HepG2 (cell line): ENCODE data around the gene AKT2. TPM values are rescaled to one million over a fixed set of nuclear protein-coding genes. Genes with fewer than 3 reads are reported as not detected.

ENCODE experiments used
- BCL6 ChIP-seq: IDR thresholded peaks from 2 replicates; pipeline ENCODE4 v1.6.1; 2016; ENCODE audit warnings: missing genetic modification reagents, missing compliant biosample characterization
- CENPT ChIP-seq: sonication (generic); formaldehyde crosslinking; IDR thresholded peaks from 2 replicates; pipeline ENCODE4 v1.8.0; 2022; ENCODE audit warnings: low read depth, mild to moderate bottlenecking, moderate library complexity, missing genetic modification reagents
- HHEX ChIP-seq: IDR thresholded peaks from 2 replicates; pipeline ENCODE4 v1.6.1; 2016; ENCODE audit warnings: control low read depth
- HOXD1 ChIP-seq: sonication (generic); formaldehyde crosslinking; IDR thresholded peaks from 2 replicates; pipeline ENCODE4 v1.5.0; 2020; ENCODE audit warnings: missing genetic modification reagents
- KLF15 ChIP-seq: sonication (generic); formaldehyde crosslinking; IDR thresholded peaks from 2 replicates; pipeline ENCODE4 v1.8.1; 2023; ENCODE audit warnings: borderline replicate concordance, mild to moderate bottlenecking, inconsistent platforms, missing genetic modification reagents, mixed read lengths
- KLF6 ChIP-seq: IDR thresholded peaks from 2 replicates; pipeline ENCODE4 v1.8.0; 2016; ENCODE audit warnings: missing biosample characterization, missing genetic modification reagents
- LCORL ChIP-seq, 2 experiments: fragments of 450-650 bp in 1 of 2; sonication (generic) in 1 of 2; formaldehyde crosslinking in 1 of 2; IDR thresholded peaks; 2 replicates each; pipeline versions ENCODE4 v1.5.0 to v1.6.1; 2017 to 2020; ENCODE audit warnings: antibody characterized with exemption in 1 of 2, missing genetic modification reagents in 1 of 2
- NCOA2 ChIP-seq: sonication (generic); formaldehyde crosslinking; IDR thresholded peaks from 2 replicates; pipeline ENCODE4 v1.8.0; 2022; ENCODE audit warnings: inconsistent platforms
- SP2 ChIP-seq: sonication (generic); formaldehyde crosslinking; IDR thresholded peaks from 2 replicates; pipeline ENCODE4 v1.5.1; 2020; ENCODE audit warnings: mild to moderate bottlenecking, missing genetic modification reagents
- SRF ChIP-seq: IDR thresholded peaks from 2 replicates; pipeline ENCODE4 v1.6.1; 2011; ENCODE audit warnings: mild to moderate bottlenecking, low read depth, low read length, moderate library complexity
- ZNF224 ChIP-seq: sonication (generic); formaldehyde crosslinking; IDR thresholded peaks from 2 replicates; pipeline ENCODE4 v1.5.0; 2020; ENCODE audit warnings: mild to moderate bottlenecking, missing genetic modification reagents
- ZNF382 ChIP-seq: sonication (generic); formaldehyde crosslinking; IDR thresholded peaks from 2 replicates; pipeline ENCODE4 v1.5.0; 2020; ENCODE audit warnings: missing genetic modification reagents, mild to moderate bottlenecking, borderline replicate concordance
- ZNF850 ChIP-seq: sonication (generic); formaldehyde crosslinking; conservative IDR thresholded peaks from 2 replicates; pipeline ENCODE4 v1.9.0; 2021; ENCODE audit warnings: mild to moderate bottlenecking, missing genetic modification reagents
- polyA plus RNA-seq, 8 experiments: library from polyadenylated mRNA; depleted of rRNA in 3 of 8; stranded (reverse) in 7 of 8; unstranded in 1 of 8; fragments of >200 nt; fragmentation: Illumina TruSeq in 4 of 8; extraction: Trizol in 4 of 8; gene quantifications; 2 replicates each; pipeline versions ENCODE4 v1.2.1 to v1.2.3, GENCODE V29; 2011 to 2016; ENCODE audit warnings: low read depth in 4 of 8, missing spikeins in 1 of 8, mixed read lengths in 1 of 8; ENCODE audit not compliant: insufficient read depth in 1 of 8
- total RNA-seq, 5 experiments: library from RNA; depleted of rRNA; stranded (reverse); fragments of >200 nt; fragmentation: Illumina TruSeq; extraction: Trizol; gene quantifications; 2 replicates each; pipeline ENCODE4 v1.2.3, GENCODE V29; 2016; ENCODE audit warnings: low read depth in 1 of 5
- TF ChIP-seq, protein P1 (sequence below): IDR thresholded peaks from 2 replicates; pipeline ENCODE4 v1.6.1; 2012; ENCODE audit warnings: low read depth, low read length, improper control_type of control experiment
- TF ChIP-seq, protein P2 (sequence below): sonication (generic); formaldehyde crosslinking; IDR thresholded peaks from 2 replicates; pipeline ENCODE4 v1.4.0; 2020; ENCODE audit warnings: missing genetic modification reagents
- TF ChIP-seq, protein P3 (sequence below): sonication (generic); formaldehyde crosslinking; IDR thresholded peaks from 2 replicates; pipeline ENCODE4 v1.4.0; 2020; ENCODE audit warnings: low read depth, mild to moderate bottlenecking, missing genetic modification reagents
- TF ChIP-seq, protein P4 (sequence below): conservative IDR thresholded peaks from 2 replicates; pipeline ENCODE4 v1.6.1; 2018; ENCODE audit warnings: missing genetic modification reagents
- TF ChIP-seq, protein P5 (sequence below): IDR thresholded peaks from 2 replicates; pipeline ENCODE4 v1.6.1; 2016

The AKT2 gene
- total and polyA plus RNA-seq, 2 of the 13 experiments (the other 11 are each of a cell fraction or from before 2014, with no cell fraction given), result 82.1 to 173 TPM

DNA sequence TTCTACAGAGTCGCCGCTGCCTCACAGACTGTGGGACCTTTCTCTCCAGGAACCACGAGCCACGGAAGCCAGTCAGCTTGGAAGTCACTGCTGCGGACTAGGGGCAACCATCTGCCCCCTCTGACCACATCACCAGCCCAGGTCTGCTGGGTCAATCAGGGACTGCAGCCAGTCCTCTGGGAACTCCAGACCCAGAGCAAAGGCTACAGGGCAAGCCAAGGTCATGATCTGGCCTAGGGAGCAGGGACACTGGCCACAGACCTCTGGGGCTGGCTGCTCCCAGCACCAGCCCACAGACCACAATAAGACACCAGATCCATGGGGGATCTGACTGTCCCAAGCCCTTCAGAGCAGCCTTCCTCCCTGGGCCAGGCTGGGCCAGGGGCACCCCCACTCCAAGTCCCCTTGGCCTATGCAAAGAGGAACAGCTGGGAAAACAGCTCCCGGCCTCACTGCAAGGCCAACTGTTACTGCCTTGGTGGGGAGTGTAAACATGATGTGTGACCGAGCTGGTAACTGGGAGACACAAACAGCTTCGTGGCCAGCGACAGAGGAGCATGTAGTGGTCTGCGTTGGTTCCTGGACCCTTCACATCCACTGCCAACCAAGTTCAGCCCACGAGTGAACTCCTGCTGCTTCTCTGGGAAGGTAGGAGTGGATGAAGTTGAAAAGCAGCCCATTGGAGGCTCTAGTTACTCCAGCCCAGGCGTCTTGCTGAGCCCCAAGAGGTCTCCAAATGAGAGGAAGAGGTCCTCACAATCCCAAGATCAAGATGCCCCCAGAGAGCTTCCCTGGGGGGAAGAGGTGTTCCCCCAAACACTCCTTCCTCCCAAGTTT, 1.5 kb downstream of the AKT2 start (continued):
- TF ChIP-seq HOXD1 (CRISPR knock-in tag), result no peak
- TF ChIP-seq KLF6 (CRISPR knock-in tag), result no peak
- TF ChIP-seq SP2, result no peak
- TF ChIP-seq HHEX, result no peak
- no peak for TF ChIP-seq SRF
- TF ChIP-seq, protein P1, sequence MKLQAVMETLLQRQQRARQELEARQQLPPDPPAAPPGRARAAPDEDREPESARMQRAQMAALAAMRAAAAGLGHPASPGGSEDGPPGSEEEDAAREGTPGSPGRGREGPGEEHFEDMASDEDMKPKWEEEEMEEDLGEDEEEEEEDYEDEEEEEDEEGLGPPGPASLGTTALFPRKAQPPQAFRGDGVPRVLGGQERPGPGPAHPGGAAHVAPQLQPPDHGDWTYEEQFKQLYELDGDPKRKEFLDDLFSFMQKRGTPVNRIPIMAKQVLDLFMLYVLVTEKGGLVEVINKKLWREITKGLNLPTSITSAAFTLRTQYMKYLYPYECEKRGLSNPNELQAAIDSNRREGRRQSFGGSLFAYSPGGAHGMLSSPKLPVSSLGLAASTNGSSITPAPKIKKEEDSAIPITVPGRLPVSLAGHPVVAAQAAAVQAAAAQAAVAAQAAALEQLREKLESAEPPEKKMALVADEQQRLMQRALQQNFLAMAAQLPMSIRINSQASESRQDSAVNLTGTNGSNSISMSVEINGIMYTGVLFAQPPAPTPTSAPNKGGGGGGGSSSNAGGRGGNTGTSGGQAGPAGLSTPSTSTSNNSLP, result no peak
- TF ChIP-seq, protein P2, sequence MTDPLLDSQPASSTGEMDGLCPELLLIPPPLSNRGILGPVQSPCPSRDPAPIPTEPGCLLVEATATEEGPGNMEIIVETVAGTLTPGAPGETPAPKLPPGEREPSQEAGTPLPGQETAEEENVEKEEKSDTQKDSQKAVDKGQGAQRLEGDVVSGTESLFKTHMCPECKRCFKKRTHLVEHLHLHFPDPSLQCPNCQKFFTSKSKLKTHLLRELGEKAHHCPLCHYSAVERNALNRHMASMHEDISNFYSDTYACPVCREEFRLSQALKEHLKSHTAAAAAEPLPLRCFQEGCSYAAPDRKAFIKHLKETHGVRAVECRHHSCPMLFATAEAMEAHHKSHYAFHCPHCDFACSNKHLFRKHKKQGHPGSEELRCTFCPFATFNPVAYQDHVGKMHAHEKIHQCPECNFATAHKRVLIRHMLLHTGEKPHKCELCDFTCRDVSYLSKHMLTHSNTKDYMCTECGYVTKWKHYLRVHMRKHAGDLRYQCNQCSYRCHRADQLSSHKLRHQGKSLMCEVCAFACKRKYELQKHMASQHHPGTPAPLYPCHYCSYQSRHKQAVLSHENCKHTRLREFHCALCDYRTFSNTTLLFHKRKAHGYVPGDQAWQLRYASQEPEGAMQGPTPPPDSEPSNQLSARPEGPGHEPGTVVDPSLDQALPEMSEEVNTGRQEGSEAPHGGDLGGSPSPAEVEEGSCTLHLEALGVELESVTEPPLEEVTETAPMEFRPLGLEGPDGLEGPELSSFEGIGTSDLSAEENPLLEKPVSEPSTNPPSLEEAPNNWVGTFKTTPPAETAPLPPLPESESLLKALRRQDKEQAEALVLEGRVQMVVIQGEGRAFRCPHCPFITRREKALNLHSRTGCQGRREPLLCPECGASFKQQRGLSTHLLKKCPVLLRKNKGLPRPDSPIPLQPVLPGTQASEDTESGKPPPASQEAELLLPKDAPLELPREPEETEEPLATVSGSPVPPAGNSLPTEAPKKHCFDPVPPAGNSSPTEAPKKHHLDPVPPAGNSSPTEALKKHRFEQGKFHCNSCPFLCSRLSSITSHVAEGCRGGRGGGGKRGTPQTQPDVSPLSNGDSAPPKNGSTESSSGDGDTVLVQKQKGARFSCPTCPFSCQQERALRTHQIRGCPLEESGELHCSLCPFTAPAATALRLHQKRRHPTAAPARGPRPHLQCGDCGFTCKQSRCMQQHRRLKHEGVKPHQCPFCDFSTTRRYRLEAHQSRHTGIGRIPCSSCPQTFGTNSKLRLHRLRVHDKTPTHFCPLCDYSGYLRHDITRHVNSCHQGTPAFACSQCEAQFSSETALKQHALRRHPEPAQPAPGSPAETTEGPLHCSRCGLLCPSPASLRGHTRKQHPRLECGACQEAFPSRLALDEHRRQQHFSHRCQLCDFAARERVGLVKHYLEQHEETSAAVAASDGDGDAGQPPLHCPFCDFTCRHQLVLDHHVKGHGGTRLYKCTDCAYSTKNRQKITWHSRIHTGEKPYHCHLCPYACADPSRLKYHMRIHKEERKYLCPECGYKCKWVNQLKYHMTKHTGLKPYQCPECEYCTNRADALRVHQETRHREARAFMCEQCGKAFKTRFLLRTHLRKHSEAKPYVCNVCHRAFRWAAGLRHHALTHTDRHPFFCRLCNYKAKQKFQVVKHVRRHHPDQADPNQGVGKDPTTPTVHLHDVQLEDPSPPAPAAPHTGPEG, result no peak
- TF ChIP-seq, protein P3, sequence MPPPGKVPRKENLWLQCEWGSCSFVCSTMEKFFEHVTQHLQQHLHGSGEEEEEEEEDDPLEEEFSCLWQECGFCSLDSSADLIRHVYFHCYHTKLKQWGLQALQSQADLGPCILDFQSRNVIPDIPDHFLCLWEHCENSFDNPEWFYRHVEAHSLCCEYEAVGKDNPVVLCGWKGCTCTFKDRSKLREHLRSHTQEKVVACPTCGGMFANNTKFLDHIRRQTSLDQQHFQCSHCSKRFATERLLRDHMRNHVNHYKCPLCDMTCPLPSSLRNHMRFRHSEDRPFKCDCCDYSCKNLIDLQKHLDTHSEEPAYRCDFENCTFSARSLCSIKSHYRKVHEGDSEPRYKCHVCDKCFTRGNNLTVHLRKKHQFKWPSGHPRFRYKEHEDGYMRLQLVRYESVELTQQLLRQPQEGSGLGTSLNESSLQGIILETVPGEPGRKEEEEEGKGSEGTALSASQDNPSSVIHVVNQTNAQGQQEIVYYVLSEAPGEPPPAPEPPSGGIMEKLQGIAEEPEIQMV (CRISPR knock-in tag), result 0 out of 2 replicates have a peak, but pooled peaks have one; percentile 46
- TF ChIP-seq ZNF850 (CRISPR knock-in tag), result no peak
- no peak for TF ChIP-seq NCOA2 (CRISPR knock-in tag)
- no peak for TF ChIP-seq LCORL (IDR thresholded peaks at IDR 0.05)
- TF ChIP-seq LCORL (CRISPR knock-in tag; IDR thresholded peaks at IDR 0.05), result no peak; the same call in 1 of the 2 replicates
- TF ChIP-seq, protein P4, sequence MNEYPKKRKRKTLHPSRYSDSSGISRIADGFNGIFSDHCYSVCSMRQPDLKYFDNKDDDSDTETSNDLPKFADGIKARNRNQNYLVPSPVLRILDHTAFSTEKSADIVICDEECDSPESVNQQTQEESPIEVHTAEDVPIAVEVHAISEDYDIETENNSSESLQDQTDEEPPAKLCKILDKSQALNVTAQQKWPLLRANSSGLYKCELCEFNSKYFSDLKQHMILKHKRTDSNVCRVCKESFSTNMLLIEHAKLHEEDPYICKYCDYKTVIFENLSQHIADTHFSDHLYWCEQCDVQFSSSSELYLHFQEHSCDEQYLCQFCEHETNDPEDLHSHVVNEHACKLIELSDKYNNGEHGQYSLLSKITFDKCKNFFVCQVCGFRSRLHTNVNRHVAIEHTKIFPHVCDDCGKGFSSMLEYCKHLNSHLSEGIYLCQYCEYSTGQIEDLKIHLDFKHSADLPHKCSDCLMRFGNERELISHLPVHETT (CRISPR knock-in tag), result no peak
- TF ChIP-seq BCL6 (CRISPR knock-in tag), result peak; percentile 53; the same call in 1 of the 2 replicates
- no peak for TF ChIP-seq ZNF382 (CRISPR knock-in tag)
- TF ChIP-seq, protein P5, sequence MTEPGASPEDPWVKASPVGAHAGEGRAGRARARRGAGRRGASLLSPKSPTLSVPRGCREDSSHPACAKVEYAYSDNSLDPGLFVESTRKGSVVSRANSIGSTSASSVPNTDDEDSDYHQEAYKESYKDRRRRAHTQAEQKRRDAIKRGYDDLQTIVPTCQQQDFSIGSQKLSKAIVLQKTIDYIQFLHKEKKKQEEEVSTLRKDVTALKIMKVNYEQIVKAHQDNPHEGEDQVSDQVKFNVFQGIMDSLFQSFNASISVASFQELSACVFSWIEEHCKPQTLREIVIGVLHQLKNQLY (CRISPR knock-in tag), result 0 out of 2 replicates have a peak, but pooled peaks have one; percentile 5
- TF ChIP-seq ZNF224, result peak; percentile 52; the same call in 1 of the 2 replicates
- TF ChIP-seq KLF15 (CRISPR knock-in tag), result no peak
- TF ChIP-seq CENPT (CRISPR knock-in tag), result no peak
